GM13977 (cell line): Measurements from ENCODE around the gene VPS50.
"Not testable (repeated sequence)": the region's sequence is repeated elsewhere in the genome, so short reads cannot be mapped to it uniquely, and the experiment has no call there.

Experiments
- DNase-seq: peaks from one replicate; pipeline ENCODE4 v3.0.0; 2012; ENCODE audit warnings: low spot score
- in situ Hi-C: fragments of 300-500 bp; cut with MboI; formaldehyde crosslinking; loops from one replicate; pipeline ENCODE4 v1.12.0; 2022; ENCODE audit warnings: low sequenced_read_pairs, low pct_unique_long_range_greater_than_20kb, mixed read lengths, inconsistent platforms; ENCODE audit not compliant: unreplicated experiment
- TF ChIP-seq, protein P1 (sequence below): IDR thresholded peaks from 2 replicates; pipeline ENCODE4 v1.5.1; 2012; ENCODE audit warnings: mild to moderate bottlenecking, control low read depth; ENCODE audit not compliant: insufficient read depth; ENCODE audit errors: extremely low read depth, missing control alignments

Gene VPS50

DNA sequence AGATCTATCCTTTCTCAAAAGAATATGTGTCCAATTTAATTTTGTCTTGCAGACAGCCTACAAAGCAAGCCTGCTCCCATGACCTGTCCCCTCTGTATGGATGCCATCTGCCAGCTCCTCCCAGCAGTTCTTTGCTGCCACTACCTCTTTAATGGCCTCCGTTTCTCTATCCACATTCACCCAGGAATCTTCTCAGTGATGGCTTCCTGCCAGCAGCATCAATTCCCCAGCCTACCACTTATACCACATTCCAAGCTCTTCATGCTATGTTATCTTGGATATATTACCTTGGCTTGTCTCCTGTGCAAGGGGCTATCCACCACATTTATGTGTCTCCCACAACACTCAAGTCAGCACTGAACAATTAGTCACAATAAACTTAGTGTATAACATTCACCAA is 133.2 kb downstream of the VPS50 start:
- DNase-seq: no peak
- TF ChIP-seq, protein P1, sequence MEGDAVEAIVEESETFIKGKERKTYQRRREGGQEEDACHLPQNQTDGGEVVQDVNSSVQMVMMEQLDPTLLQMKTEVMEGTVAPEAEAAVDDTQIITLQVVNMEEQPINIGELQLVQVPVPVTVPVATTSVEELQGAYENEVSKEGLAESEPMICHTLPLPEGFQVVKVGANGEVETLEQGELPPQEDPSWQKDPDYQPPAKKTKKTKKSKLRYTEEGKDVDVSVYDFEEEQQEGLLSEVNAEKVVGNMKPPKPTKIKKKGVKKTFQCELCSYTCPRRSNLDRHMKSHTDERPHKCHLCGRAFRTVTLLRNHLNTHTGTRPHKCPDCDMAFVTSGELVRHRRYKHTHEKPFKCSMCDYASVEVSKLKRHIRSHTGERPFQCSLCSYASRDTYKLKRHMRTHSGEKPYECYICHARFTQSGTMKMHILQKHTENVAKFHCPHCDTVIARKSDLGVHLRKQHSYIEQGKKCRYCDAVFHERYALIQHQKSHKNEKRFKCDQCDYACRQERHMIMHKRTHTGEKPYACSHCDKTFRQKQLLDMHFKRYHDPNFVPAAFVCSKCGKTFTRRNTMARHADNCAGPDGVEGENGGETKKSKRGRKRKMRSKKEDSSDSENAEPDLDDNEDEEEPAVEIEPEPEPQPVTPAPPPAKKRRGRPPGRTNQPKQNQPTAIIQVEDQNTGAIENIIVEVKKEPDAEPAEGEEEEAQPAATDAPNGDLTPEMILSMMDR: no peak
- in situ Hi-C loops: no loop called here

DNA sequence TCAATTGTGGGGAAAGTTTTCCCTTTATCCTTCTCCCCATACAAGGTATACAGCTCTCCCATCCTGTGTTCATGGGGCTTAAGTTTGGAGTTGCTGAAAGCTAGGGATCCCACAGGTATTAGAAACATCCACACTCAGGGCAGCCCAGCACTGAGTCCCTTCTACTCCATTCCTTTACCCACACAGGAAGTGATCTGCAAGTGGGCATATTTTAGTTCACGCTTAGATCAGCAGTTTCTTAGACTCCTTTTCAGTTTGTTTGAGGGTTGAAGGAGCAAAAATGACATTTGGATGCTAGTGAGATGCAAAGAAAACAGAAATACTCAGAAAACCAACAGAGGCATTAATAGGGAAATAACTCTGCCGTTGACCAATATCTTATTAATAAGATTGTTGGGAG is 134.7 kb downstream of the VPS50 start:
- in situ Hi-C loops: no loop called here
- DNase-seq: no peak
- TF ChIP-seq, protein P1: no peak

DNA sequence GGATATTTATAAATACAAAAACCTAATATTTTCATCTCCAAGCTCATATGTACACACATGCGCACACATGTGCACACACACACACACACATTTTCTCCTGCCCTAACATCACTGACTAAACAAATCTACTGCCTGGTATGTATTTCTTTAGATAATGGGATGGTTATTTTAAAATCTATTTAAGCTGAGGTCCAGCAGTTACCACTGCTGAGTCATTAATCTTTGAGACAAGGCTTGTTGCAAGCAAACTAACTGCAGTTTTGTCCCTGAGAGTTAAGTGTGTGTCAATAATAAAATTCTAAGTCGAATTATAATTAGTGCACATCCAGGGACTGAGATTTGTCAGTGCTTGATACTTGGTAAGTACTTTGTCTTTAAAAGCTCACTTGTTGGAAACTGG is 135.1 kb downstream of the VPS50 start:
- DNase-seq: no peak
- TF ChIP-seq, protein P1: no peak
- in situ Hi-C loops: no loop called here

DNA sequence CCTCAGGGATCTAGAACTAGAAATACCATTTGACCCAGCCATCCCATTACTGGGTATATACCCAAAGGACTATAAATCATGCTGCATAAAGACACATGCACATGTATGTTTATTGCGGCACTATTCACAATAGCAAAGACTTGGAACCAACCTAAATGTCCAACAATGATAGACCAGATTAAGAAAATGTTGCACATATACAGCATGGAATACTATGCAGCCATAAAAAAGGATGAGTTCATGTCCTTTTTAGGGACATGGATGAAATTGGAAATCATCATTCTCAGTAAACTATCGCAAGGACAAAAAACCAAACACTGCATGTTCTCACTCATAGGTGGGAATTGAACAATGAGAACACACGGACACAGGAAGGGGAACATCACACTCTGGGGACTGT is 138.8 kb downstream of the VPS50 start:
- in situ Hi-C loops, DNase-seq: not testable (repeated sequence)

DNA sequence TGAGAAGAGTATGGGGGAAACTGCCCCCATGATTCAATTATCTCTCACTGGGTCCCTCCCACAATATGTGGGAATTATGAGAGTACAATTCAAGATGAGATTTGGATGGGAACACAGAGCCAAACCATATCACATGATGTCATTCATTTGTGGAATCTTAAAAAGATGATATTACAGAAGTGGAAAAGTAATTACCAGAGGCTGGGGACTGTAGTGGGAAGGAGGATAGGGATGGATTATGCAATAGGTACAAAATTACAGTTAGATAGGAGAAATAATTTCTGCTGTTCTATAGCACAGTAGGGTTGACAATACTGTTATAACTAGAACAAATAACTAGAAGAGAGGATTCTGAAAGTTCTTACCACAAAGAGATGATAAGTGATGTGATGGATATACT is 141.4 kb downstream of the VPS50 start:
- in situ Hi-C loops: no loop called here
- no peak for DNase-seq
- TF ChIP-seq, protein P1: no peak

DNA sequence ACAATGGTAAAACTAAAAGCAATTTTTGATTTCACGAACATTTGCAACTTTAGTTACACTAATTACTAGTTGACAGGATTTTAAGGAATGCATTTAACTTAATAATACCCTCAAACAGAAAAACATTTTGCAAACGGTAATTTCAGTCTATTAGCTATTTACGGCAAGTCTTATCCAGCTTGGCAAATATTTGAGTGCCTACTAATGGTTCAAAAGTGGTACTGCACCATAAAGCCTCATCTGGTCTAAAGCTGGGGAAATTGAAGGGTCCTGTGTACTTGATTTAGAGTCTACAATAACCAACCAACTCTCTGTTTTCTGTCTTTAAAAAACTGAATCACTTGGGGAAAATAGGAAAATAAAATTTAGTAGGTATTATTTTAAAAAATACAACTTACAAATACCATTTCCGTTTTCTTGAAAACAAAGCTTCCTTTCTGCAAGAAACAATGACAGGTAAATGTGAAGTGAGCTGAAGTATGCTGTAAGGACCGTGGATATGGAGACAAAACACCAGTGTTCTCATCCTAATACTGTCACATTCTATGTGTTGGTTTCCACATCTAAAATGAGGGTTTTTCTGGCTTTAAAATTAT is 142.3 kb downstream of the VPS50 start:
- in situ Hi-C loops: no loop called here
- peak; percentile 9 for DNase-seq
- TF ChIP-seq, protein P1: peak; percentile 63

DNA sequence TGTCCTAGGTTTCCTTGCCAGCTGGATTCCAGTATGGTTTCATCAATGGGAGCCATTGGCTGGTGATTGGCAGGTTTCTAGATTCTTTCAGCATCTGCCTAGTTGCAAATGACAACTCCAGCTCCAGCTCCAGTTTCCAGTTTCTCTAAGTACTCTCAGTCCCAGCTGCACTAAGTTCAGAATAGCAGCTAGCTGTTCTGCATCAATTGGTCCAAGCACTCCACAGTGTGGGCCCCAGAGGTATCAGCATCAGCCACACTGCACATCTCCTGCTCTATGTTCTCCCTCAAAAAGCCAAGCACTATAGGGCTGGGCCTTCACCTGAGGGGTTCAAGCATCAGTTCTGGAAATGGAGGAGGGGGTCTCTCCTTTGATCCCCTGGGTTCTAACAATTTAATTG is 143.4 kb downstream of the VPS50 start:
- TF ChIP-seq, protein P1: no peak
- no peak for DNase-seq
- in situ Hi-C loops: no loop called here
